Endothelial cell (in vitro differentiated cells): ENCODE measurements around the gene HADH. TPM values are rescaled to one million over a fixed set of nuclear protein-coding genes. Genes with fewer than 3 reads are reported as not detected.

Experiments
- DNase-seq: peaks from one replicate; pipeline ENCODE4 v3.0.0; 2021; ENCODE audit warnings: low spot score
- H3K27ac Mint-ChIP-seq: one replicate; pipeline ENCODE4 v1.8.0; 2021; ENCODE audit warnings: mixed read lengths, inconsistent platforms; ENCODE audit not compliant: unreplicated experiment
- H3K27me3 Mint-ChIP-seq: one replicate; pipeline ENCODE4 v1.8.0; 2021; ENCODE audit warnings: mild to moderate bottlenecking, moderate library complexity, mixed read lengths, inconsistent platforms; ENCODE audit not compliant: unreplicated experiment
- H3K36me3 Mint-ChIP-seq: one replicate; pipeline ENCODE4 v1.8.0; 2021; ENCODE audit warnings: mild to moderate bottlenecking, low read depth, mixed read lengths, inconsistent platforms; ENCODE audit not compliant: unreplicated experiment
- H3K4me1 Mint-ChIP-seq: one replicate; pipeline ENCODE4 v1.8.0; 2021; ENCODE audit warnings: mild to moderate bottlenecking, mixed read lengths, inconsistent platforms; ENCODE audit not compliant: unreplicated experiment
- H3K4me3 Mint-ChIP-seq: one replicate; pipeline ENCODE4 v1.8.0; 2021; ENCODE audit warnings: mild to moderate bottlenecking, mixed read lengths, inconsistent platforms; ENCODE audit not compliant: unreplicated experiment
- H3K9me3 Mint-ChIP-seq: one replicate; pipeline ENCODE4 v1.8.0; 2021; ENCODE audit warnings: mixed read lengths, inconsistent platforms; ENCODE audit not compliant: unreplicated experiment
- CTCF ChIP-seq: fragments of 200-600 bp; sonication (generic); IDR thresholded peaks from one replicate; pipeline ENCODE4 v1.5.0; 2021; ENCODE audit warnings: antibody characterized with exemption; ENCODE audit not compliant: unreplicated experiment
- long read RNA-seq: library from polyadenylated mRNA; unstranded; transcript quantifications from one replicate; pipeline ENCODE4 v2.0.0, GENCODE V29; 2020; ENCODE audit not compliant: unreplicated experiment
- total RNA-seq: library from RNA; stranded (reverse); fragmentation: NEBNext Ultra II Directional; extraction: Animal tissue kit (Norgen Biotek cat#: 25700); gene quantifications from one replicate; pipeline ENCODE4 v1.2.1, GENCODE V29; 2021; ENCODE audit not compliant: unreplicated experiment

The HADH gene
- total RNA-seq: 26.6 TPM
- long read RNA-seq, transcript HADH-201 (8 exons, 1,912 nt): major isoform, 33 of 38 reads
- long read RNA-seq, partial matches to known transcripts: 1 of 38 reads
- long read RNA-seq, other reads (novel, unspliced or antisense): 4 of 38 reads

- Mint-ChIP-seq H3K36me3 (no peaks in the 10 kb centered on the region), H3K4me1 (peaks cover 10% of the 10 kb centered on the region), H3K9me3 (no peaks in the 10 kb centered on the region), H3K27me3 (no peaks in the 10 kb centered on the region), H3K27ac (peak within 1 kb of the TSS; percentile 77), H3K4me3 (peak within 1 kb of the TSS; percentile 91)
- peak; percentile 94 for DNase-seq
- TF ChIP-seq CTCF: no peak
These were observed at the start of gene HADH for GRCh38 chr4:107989537-107990386. TSS of gene HADH (plus strand) at chr4:107989889. CDS start at chr4:107989933, 44 bp downstream.

GRCh38 chr4:107945809-107946208 is 43.9 kb upstream of the HADH start:
- Mint-ChIP-seq H3K4me1 (no peaks in the 10 kb centered on the region), H3K36me3 (no peaks in the 10 kb centered on the region), H3K27ac (no peak overlapping the region), H3K4me3 (no peak overlapping the region), H3K9me3 (no peaks in the 10 kb centered on the region), H3K27me3 (no peaks in the 10 kb centered on the region)
- TF ChIP-seq CTCF: no peak
- DNase-seq: no peak

- H3K36me3 Mint-ChIP-seq: peaks cover 1% of the 10 kb centered on the region
- no peaks in the 10 kb centered on the region for H3K4me1 Mint-ChIP-seq
- H3K9me3 Mint-ChIP-seq: peaks cover under 1% of the 10 kb centered on the region
- no peak overlapping the region for H3K27ac Mint-ChIP-seq
- H3K4me3 Mint-ChIP-seq: no peak overlapping the region
- DNase-seq: no peak
- H3K27me3 Mint-ChIP-seq: peaks cover 2% of the 10 kb centered on the region
- TF ChIP-seq CTCF: no peak
These were observed 38.7 kb upstream of the HADH start for GRCh38 chr4:107950746-107951540.

- peaks cover 7% of the 10 kb centered on the region for H3K9me3 Mint-ChIP-seq
- H3K36me3 Mint-ChIP-seq: peaks cover 7% of the 10 kb centered on the region
- H3K4me3 Mint-ChIP-seq: no peak overlapping the region
- DNase-seq: no peak
- TF ChIP-seq CTCF: no peak
- H3K4me1 Mint-ChIP-seq: no peaks in the 10 kb centered on the region
- no peak overlapping the region for H3K27ac Mint-ChIP-seq
- peaks cover 2% of the 10 kb centered on the region for H3K27me3 Mint-ChIP-seq
These were observed 38.1 kb upstream of the HADH start for GRCh38 chr4:107951551-107951950.
